ENCODE measurements around the gene KPNB1.

DNA sequence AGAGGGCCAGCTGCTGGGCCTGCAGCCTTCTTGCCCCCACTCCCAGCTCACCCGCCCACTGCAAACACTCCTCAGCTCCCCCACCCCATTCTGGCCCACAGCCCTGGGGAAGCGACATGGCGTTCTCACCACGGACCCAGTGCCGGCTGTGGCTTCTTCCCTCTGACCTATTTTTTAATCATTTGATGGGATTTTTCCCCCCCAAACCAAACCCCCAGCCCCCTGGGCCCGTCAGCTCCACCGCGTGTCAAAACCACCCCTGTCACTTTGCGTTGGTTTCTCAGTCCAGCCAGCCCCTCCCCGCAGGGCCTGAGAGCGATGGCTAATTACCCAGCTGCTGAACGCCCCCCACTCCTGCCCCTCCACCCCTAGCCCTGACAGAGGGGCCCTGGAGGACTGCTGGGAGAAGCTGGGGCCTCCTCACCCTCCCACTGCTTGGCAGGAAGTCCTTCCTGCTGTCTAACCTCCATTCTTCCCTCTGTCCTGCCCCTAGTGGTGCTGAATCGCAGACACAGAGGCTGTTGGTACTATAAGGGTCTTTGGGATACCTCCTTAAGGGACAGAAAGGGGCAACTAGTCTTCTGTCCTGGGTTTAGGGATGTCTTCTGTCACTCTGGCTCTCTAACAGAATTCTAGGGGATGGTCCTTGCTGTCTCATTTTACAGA is 75.9 kb downstream of the KPNB1 start:
- TF ChIP-seq POLR2AphosphoS5 (IDR thresholded peaks at IDR 0.05) (no peak), POLR2A (IDR thresholded peaks at IDR 0.05) (no peak)
- TF ChIP-seq, protein P1, sequence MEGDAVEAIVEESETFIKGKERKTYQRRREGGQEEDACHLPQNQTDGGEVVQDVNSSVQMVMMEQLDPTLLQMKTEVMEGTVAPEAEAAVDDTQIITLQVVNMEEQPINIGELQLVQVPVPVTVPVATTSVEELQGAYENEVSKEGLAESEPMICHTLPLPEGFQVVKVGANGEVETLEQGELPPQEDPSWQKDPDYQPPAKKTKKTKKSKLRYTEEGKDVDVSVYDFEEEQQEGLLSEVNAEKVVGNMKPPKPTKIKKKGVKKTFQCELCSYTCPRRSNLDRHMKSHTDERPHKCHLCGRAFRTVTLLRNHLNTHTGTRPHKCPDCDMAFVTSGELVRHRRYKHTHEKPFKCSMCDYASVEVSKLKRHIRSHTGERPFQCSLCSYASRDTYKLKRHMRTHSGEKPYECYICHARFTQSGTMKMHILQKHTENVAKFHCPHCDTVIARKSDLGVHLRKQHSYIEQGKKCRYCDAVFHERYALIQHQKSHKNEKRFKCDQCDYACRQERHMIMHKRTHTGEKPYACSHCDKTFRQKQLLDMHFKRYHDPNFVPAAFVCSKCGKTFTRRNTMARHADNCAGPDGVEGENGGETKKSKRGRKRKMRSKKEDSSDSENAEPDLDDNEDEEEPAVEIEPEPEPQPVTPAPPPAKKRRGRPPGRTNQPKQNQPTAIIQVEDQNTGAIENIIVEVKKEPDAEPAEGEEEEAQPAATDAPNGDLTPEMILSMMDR (IDR thresholded peaks at IDR 0.05): no peak

Data from prostate gland (tissue), 2 donors.